Glutamatergic neuron (in vitro differentiated cells): ENCODE data around the gene ALPK3. TPM values are rescaled to one million over a fixed set of nuclear protein-coding genes. Genes with fewer than 3 reads are reported as not detected.

ENCODE experiments used
- DNase-seq: peaks from one replicate; pipeline ENCODE4 v3.0.0; 2022
- H3K27ac Mint-ChIP-seq: one replicate; pipeline ENCODE4 v1.8.0; 2020; ENCODE audit warnings: mild to moderate bottlenecking, mixed read lengths, inconsistent platforms; ENCODE audit not compliant: unreplicated experiment
- H3K27me3 Mint-ChIP-seq: one replicate; pipeline ENCODE4 v1.8.0; 2020; ENCODE audit warnings: mild to moderate bottlenecking, moderate library complexity, mixed read lengths, inconsistent platforms; ENCODE audit not compliant: unreplicated experiment
- H3K36me3 Mint-ChIP-seq: one replicate; pipeline ENCODE4 v1.8.0; 2020; ENCODE audit warnings: mild to moderate bottlenecking, mixed read lengths, inconsistent platforms; ENCODE audit not compliant: unreplicated experiment
- H3K4me1 Mint-ChIP-seq: one replicate; pipeline ENCODE4 v1.8.0; 2020; ENCODE audit warnings: mild to moderate bottlenecking, low read depth, mixed read lengths, inconsistent platforms; ENCODE audit not compliant: unreplicated experiment
- H3K4me3 Mint-ChIP-seq: one replicate; pipeline ENCODE4 v1.8.0; 2020; ENCODE audit warnings: mild to moderate bottlenecking, mixed read lengths, inconsistent platforms; ENCODE audit not compliant: unreplicated experiment
- H3K9me3 Mint-ChIP-seq: one replicate; pipeline ENCODE4 v1.8.0; 2020; ENCODE audit warnings: mild to moderate bottlenecking, moderate library complexity, mixed read lengths, inconsistent platforms; ENCODE audit not compliant: unreplicated experiment
- CTCF ChIP-seq: fragments of 200-600 bp; sonication (generic); IDR thresholded peaks from one replicate; pipeline ENCODE4 v1.5.0; 2021; ENCODE audit not compliant: partially characterized antibody, unreplicated experiment
- total RNA-seq: library from RNA; stranded (reverse); fragmentation: NEBNext Ultra II Directional; extraction: Animal tissue kit (Norgen Biotek cat#: 25700); gene quantifications from one replicate; pipeline ENCODE4 v1.2.1, GENCODE V29; 2021; ENCODE audit not compliant: unreplicated experiment

ALPK3 gene
- total RNA-seq, 1 donor from 2014 or later = 6.8 TPM

DNA sequence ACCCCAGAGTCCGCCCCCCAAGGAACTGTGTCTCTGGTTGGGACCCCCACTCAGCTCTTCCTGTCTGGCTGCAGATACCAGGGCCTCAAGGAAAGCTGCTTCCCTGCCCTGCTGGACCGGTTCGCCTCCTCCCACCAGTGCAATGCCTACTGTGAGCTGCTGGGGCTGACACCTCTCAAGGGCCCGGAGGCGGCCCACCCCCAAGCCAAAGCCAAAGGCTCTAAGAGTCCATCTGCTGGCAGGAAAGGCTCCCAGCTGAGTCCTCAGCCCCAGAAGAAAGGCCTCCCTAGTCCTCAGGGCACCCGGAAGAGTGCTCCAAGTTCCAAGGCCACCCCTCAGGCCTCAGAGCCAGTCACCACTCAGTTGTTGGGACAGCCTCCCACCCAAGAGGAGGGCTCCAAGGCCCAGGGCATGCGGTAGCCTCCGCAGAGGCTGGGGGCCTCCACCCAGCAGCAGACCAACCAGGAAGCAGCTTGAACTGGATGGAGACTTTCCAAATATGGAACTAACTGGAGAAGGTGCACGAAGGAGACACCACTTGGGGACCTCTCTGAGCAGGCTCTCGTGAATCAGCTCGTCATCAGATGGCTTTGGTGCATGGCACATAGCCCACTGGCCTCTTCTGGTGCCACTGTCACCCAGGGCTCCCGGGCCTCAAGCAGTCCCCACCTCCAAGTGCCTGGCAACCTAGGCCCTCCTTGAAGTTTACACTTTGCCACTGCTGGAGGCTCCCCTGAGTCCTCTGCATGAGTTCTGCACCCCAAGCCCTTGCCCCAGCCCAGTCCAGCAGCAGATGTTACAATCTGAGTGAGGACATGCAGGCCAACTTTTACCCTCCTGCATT lies 51.1 kb downstream of the ALPK3 start:
- no peak overlapping the region for H3K4me3 Mint-ChIP-seq
- H3K27ac Mint-ChIP-seq = no peak overlapping the region
- DNase-seq = no peak
- peaks cover 2% of the 10 kb centered on the region for H3K9me3 Mint-ChIP-seq
- peaks cover 4% of the 10 kb centered on the region for H3K36me3 Mint-ChIP-seq
- peaks cover 13% of the 10 kb centered on the region for H3K4me1 Mint-ChIP-seq
- H3K27me3 Mint-ChIP-seq = peaks cover 3% of the 10 kb centered on the region
- no peak for TF ChIP-seq CTCF

DNA sequence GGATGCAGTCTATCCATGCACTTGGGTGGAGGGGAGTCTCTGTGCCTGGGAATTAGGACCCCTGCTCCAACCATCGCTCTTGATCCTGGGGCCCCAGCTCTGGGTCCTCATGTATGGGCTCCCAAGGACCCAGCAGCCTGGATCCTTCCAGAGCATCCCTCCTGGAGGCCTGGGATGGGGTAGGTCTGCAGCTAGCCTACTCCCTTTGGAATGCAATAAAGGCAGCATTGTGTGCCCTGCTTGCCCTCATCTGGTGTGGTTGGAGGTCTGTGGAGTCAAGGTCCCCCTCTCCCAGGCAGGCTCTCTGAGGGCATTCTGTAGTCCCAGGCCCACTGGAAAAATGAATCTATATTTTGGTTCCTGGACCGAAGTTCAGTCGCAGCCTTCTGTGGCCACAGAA lies 52.4 kb downstream of the ALPK3 start:
- no peak overlapping the region for H3K4me3 Mint-ChIP-seq
- peaks cover 11% of the 10 kb centered on the region for H3K4me1 Mint-ChIP-seq
- H3K27ac Mint-ChIP-seq = no peak overlapping the region
- DNase-seq = no peak
- peaks cover 3% of the 10 kb centered on the region for H3K9me3 Mint-ChIP-seq
- H3K27me3 Mint-ChIP-seq = peaks cover 3% of the 10 kb centered on the region
- peaks cover 4% of the 10 kb centered on the region for H3K36me3 Mint-ChIP-seq
- no peak for TF ChIP-seq CTCF

DNA sequence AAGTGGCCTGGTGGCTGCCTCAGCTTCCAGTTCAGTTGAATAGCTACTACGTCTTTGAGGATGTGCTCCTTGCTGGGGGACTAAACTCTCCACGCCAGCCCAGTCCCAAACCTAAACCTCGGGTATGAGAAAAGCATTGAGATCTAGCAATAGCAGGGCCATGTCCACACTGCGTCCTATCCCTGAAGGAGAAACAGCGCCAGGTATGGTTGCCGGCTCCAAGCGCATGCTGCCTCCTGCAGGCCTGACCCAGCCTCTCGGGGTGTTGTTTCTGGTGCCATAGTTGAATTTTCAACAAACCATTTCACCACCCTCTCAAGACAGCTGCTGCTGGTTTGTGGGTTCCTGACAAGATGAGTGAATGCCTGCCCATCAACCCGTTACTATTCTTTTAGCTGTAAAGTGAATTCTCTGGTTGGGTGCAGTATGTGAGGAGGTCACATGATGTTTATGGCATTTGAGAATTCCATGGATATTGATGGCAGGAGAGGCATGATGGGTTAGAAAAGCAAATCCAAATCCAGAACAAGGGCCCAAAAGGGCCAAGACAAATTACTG lies 54.4 kb downstream of the ALPK3 start:
- TF ChIP-seq CTCF = no peak
- Mint-ChIP-seq H3K36me3 (peaks cover 4% of the 10 kb centered on the region), H3K4me1 (peaks cover 16% of the 10 kb centered on the region), H3K4me3 (no peak overlapping the region), H3K9me3 (peaks cover 2% of the 10 kb centered on the region), H3K27me3 (peaks cover 3% of the 10 kb centered on the region), H3K27ac (no peak overlapping the region)
- no peak for DNase-seq

DNA sequence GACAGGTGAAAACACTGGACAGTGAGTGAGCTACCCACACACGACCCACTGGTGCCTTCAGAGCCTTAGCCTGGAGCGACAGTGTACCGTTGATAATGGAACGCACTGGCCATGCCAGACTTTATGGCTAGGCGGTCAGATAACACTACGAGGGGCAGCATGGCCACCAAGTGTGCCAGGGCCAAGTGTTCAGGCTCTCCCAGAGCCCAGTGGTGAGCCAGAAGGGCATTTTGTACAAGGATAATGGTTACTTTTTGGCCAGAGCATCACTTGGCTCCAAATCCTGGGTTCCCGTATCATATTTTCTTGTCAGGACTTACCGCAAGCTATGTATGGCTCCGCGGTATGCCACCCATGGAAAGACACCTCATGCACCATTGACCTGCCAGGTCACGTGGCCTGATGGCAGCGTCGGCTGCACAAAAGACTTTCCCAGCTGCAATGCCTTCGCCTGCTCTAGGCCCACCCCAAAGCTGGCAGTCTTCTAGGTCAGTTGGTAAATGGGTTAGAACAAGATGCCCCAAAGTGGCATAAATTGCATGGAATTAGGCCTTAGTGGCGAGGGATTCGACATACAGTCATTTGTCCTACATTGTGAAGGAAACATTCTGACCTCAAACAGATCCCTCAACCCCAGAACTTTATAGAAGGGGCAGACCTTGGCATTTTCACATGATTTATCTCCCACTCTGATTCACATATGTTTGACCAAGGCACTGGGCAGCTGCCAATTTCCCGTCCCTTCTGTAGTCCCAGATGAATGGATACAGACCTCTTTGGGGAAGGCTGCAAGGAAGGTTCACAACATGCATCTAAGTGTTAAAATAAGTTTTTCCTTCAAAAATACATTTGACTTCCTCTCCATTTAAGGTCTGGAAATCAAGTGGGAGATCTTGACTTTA lies 55.1 kb downstream of the ALPK3 start:
- no peak for DNase-seq
- H3K27me3 Mint-ChIP-seq = peaks cover 3% of the 10 kb centered on the region

More for the DNA sequence above, 55.1 kb downstream of the ALPK3 start:
- peaks cover 4% of the 10 kb centered on the region for H3K36me3 Mint-ChIP-seq
- no peak overlapping the region for H3K27ac Mint-ChIP-seq
- no peak for TF ChIP-seq CTCF
- H3K9me3 Mint-ChIP-seq = peaks cover 2% of the 10 kb centered on the region
- H3K4me1 Mint-ChIP-seq = peaks cover 19% of the 10 kb centered on the region
- H3K4me3 Mint-ChIP-seq = no peak overlapping the region
